GM18517 (cell line): ENCODE results near the gene RANBP17.
"Not testable (repeated sequence)": the region's sequence is repeated elsewhere in the genome, so short reads cannot be mapped to it uniquely, and the experiment has no call there.

Experiments used
- ATAC-seq: cut with Tn5 transposase; IDR thresholded peaks from one replicate; pipeline ENCODE4 v1.9.1; 2021; ENCODE audit warnings: mild to moderate bottlenecking, moderate library complexity; ENCODE audit not compliant: unreplicated experiment

Gene RANBP17

GRCh38 chr5:170937914-170938313 is 76.1 kb downstream of the RANBP17 start:
- ATAC-seq: no peak

- ATAC-seq: no peak
Observed at GRCh38 chr5:170939178-170939577, 77.4 kb downstream of the RANBP17 start.

- no peak for ATAC-seq
Observed at GRCh38 chr5:170941788-170942187, 80.0 kb downstream of the RANBP17 start.

- no peak for ATAC-seq
Observed at GRCh38 chr5:170945275-170945674, 83.5 kb downstream of the RANBP17 start.

GRCh38 chr5:170960567-170960966 is 98.7 kb downstream of the RANBP17 start:
- no peak for ATAC-seq

- ATAC-seq: no peak
Observed at GRCh38 chr5:170963521-170963920, 101.7 kb downstream of the RANBP17 start.

- no peak for ATAC-seq
Observed at GRCh38 chr5:170974461-170974860, 112.6 kb downstream of the RANBP17 start.

GRCh38 chr5:170980261-170980660 is 118.4 kb downstream of the RANBP17 start:
- ATAC-seq: not testable (repeated sequence)

GRCh38 chr5:170985486-170985885 is 123.7 kb downstream of the RANBP17 start:
- no peak for ATAC-seq

- ATAC-seq: no peak
Observed at GRCh38 chr5:170986598-170986997, 124.8 kb downstream of the RANBP17 start.

- ATAC-seq: no peak
Observed at GRCh38 chr5:170993476-170993875, 131.7 kb downstream of the RANBP17 start.

- ATAC-seq: no peak
Observed at GRCh38 chr5:171010086-171010485, 148.3 kb downstream of the RANBP17 start.

GRCh38 chr5:171010816-171011215 is 149.0 kb downstream of the RANBP17 start:
- ATAC-seq: no peak

- ATAC-seq: no peak
Observed at GRCh38 chr5:171023508-171023907, 161.7 kb downstream of the RANBP17 start.

GRCh38 chr5:171024084-171024483 is 162.3 kb downstream of the RANBP17 start:
- no peak for ATAC-seq

GRCh38 chr5:171029401-171029800 is 167.6 kb downstream of the RANBP17 start:
- no peak for ATAC-seq

- ATAC-seq: no peak
Observed at GRCh38 chr5:171031977-171032376, 170.2 kb downstream of the RANBP17 start.

GRCh38 chr5:171032435-171032973 is 170.7 kb downstream of the RANBP17 start:
- ATAC-seq: no peak

GRCh38 chr5:171041893-171042292 is 180.1 kb downstream of the RANBP17 start:
- ATAC-seq: not testable (repeated sequence)

- no peak for ATAC-seq
Observed at GRCh38 chr5:171050916-171051315, 189.1 kb downstream of the RANBP17 start.

- no peak for ATAC-seq
Observed at GRCh38 chr5:171055875-171056454, 194.1 kb downstream of the RANBP17 start.

- ATAC-seq: no peak
Observed at GRCh38 chr5:171067540-171068130, 205.8 kb downstream of the RANBP17 start.

GRCh38 chr5:171074747-171075146 is 212.9 kb downstream of the RANBP17 start:
- ATAC-seq: no peak
